NCI-H1436 (cell line): ENCODE data around the gene RAP1A.
"Not testable (repeated sequence)": the region's sequence is repeated elsewhere in the genome, so short reads cannot be mapped to it uniquely, and the experiment has no call there.

ENCODE experiments used
- DNase-seq: peaks from one replicate; lab custom pipeline; 2025; lab: John Stamatoyannopoulos, UW

The RAP1A gene

GRCh38 chr1:111598544-111598943, 21.0 kb upstream of the RAP1A start:
- no peak for DNase-seq

DNA sequence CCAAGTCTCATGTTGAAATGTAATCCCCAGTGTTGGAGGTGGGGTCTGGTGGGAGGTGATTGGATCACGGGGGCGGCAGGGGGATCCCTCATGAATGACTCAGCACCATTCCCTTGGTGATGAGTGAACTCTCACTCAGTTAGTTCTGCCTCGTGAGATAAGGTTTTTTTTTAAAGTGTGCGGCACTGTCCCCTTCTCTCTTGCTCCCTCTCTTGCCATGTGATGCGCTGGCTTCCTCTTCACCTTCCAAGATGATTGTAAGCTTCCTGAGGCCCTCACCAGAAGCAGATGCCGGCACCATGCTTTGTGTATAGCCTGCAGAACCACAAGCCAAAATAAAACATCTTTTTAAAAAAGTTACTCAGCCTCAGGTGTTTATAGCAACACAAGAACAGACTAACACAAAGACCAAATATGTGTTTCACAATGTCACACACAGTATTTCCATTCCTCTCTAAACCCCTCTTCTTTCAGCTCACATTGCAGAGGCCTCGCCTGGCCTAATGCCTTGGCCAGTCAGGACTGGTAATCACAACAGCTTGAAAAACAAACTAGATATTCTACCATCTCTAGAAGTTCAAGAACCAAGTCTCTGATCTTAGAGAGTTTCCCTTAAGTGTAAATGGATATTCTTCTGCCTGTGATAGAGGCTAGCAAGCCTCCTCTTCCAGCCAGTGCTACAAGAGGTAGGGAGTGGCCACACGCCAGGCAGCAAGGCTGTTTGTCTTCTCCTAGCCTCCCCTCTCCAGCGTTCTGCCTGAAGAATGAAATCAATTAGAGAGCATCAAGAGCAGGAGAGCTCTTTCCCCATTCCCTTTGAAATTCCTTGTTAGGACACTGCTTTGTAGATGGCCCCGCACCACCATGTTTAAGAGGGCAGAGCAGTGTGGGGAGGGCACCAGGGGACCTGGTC, 19.6 kb upstream of the RAP1A start:
- no peak for DNase-seq

DNA sequence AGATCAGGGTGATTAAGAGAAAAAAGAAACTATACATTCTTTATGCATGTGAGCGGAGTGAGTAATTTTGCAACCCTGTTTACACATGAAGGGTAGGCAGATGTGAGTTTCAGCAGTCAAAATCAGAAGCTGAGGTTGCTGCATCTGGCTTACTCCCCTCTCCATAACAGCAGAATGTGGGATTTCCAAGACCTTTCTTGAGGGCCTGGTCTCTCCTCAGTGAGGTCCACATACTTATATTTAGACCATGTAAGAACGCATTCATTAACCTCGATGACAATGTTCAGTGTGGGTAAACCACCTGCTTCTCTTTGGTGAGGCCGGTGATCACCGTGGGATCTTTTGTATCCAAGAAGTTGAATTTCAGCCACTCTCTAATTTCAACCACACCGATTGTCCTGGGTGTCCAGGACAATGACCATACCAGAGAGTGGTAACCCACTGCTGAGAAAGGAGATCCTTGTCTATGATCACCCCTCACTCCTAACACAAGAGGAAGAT, 18.7 kb upstream of the RAP1A start:
- DNase-seq = no peak

GRCh38 chr1:111602302-111602701, 17.3 kb upstream of the RAP1A start:
- no peak for DNase-seq

- DNase-seq = no peak
These were observed 16.6 kb upstream of the RAP1A start for GRCh38 chr1:111602974-111603373.

DNA sequence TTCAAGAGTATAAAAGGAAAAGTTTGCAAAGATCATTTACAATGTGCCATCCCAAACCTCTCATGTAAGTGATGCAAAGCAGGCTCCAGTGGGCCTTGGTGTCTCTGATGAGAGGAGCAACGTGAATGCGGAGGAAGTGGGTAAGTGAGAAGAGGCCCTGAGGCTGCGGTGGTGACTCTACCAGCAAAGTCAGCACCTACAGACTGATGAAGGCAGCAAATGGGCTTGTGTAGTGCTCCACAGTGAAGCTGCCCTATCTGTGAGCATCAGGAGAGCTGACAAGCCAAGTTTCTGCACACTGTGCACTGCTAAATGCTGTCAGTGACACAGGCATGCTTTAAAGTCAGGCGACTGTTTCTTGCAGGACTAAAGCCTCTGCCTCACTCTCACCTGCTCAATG, 15.6 kb upstream of the RAP1A start:
- DNase-seq = no peak

GRCh38 chr1:111604931-111605330, 14.7 kb upstream of the RAP1A start:
- no peak for DNase-seq

GRCh38 chr1:111605576-111605975, 14.0 kb upstream of the RAP1A start:
- DNase-seq = no peak

DNA sequence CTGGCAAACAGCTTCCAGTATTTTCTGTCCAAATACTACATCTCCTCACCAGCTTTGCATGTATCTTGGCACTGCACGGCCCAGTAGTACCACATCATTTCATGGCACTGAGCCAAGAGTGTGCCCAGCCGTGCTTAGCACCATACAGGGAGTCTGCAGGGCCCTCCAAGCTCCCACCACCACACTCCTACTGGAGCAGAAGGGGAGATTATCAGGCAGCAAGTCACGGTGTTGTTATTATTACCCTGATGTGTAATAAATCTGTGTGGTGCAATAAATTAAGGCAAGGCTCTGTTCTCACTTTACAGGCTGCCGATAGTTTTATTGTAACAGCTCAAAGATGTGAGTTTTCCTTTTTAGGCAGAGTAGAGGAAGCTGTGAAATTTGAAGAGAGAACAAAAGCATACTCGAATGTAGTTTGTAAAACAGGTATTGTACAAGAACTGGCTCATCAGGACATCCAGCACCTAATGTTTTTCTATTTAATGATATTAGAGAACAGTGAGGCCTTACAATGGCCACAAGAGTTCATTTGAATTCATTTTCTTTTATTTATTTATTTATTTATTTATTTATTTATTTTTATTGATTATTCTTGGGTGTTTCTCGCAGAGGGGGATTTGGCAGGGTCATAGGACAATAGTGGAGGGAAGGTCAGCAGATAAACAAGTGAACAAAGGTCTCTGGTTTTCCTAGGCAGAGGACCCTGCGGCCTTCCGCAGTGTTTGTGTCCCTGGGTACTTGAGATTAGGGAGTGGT, 13.0 kb upstream of the RAP1A start:
- not testable (repeated sequence) for DNase-seq

GRCh38 chr1:111608528-111608927, 11.1 kb upstream of the RAP1A start:
- not testable (repeated sequence) for DNase-seq

- no peak for DNase-seq
These were observed 7.6 kb upstream of the RAP1A start for GRCh38 chr1:111611986-111612385.

DNA sequence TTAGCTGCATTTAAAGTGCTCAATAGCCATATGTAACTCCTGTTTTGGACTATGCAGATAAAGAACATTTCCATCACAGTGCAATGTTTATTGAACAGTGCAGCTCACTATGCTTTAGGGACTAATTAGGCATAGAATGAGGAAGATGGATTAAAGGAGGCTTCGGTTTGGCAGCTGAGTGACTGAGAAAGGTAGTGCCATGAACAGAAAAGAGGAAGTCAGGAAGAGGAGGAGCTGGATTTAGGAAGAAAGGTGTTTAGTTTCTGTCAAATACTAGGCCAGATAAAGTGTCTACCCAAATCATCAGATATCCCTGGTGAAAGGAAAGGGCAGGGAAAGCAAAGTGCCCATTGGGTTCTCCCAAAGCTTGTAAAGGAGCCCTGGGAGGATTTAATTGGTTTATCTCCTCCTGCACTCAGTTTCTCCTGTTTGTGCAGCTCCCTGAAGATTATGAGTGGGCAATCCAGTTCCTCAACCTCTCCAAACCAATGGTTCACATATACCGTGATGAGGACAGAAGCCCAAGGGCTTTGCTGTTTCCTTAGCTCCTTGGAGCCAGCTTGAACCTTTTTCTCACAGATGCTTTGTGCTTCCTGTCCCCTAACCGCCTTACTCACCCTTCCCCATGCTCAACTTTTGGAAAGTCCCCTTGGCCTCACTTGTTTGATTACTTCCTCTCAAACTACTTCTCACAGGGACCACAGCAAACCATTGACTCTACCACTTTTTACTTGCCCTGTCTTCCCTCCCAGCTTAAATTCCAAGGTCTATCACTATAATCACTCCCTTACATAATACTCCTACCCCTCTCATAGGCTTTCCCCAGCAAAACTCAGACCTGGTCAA, 3.5 kb upstream of the RAP1A start:
- no peak for DNase-seq

DNA sequence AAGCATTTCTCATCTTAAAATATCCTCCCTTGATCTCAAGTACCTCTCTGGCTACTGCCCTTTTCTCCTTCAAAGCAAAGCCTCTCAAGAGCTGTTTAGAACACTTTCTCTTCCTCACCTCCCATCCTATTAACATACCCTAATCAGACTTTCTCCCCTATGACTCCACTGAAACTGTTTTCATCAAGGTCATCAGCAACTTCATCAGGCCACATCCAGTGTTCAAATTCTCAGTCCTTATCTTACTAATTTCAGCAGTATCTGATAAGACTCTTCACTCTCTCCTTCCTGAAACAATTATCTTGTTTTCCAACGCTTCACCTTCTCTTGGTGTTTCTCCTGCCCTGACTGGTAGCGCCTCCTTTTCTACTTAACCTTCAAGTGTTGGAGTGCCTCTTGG, 1.5 kb upstream of the RAP1A start:
- DNase-seq = no peak

GRCh38 chr1:111618961-111619634, 491 bp upstream of the RAP1A start:
- DNase-seq = no peak

DNA sequence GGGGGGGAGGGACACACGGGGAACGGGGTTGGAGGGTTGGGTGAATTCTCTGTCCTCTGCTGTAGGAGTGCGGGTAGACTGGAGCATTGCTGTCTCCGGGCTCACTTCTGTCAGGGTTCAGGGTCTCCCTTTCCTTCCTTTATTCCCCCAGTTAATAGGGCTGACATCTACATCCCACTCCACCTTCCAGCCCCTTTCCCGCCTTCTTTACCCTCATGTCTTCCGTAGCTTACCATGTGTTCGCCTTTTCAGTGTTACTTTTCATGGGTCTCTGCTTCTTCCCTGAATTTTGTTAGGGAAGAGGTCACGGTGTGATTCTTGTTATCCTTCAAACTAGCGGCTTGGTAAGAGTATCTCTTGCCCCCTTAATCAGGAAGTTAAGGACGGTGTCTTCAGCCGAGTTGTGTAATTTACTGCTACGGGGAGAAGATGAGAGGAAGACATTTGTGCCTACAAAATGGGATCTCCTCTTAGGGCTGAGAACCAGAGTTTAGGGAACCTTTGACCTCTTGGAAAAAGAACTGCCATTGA, 917 bp downstream of the RAP1A start:
- no peak for DNase-seq

DNA sequence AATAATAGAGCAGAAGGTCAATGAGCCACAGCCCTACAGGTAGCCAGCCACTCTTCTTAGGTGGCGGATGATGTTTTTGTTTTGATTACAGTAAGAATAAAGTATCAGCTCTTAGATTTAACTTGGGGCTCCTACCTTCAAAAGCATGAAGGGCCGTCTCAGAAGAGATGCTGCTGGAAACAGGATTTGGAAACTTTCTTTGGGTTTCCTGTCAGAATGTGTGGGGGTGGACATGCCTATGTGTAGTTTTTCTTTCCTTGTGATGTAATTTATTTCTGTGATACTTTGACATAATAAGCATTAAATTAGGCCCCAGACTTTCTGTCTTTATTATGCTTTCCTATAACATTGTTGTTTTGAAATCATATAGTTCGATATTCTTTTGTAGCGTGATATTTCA, 1.5 kb downstream of the RAP1A start:
- DNase-seq = no peak

GRCh38 chr1:111622166-111622565, 2.6 kb downstream of the RAP1A start:
- no peak for DNase-seq

DNA sequence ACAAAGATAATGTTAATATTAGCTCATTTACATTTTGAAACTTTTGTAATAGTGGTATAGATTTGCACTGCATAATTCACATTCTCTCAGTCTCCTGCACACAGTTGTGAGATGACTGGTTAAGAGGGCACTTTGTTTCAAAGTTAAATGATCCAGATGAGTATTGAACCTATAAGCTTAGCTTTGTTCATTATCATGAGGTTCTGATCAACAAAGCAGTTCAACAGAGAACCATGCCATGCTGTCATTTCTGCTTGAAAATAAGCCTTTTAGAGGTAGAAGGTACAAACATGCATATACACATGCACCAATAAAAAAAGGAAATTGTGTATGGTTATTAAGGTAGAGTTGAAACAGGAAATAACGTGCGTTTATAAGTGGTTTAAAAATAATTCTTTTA, 4.8 kb downstream of the RAP1A start:
- DNase-seq = no peak

GRCh38 chr1:111625276-111625675, 5.7 kb downstream of the RAP1A start:
- no peak for DNase-seq

GRCh38 chr1:111628153-111628552, 8.6 kb downstream of the RAP1A start:
- no peak for DNase-seq
